PC-9 (cell line): ENCODE results near the gene NLGN1. TPM values are rescaled to one million over a fixed set of nuclear protein-coding genes. Genes with fewer than 3 reads are reported as not detected.
A peak's percentile ranks its signal among the peaks of the same experiment; 100 is the strongest.

Source experiments
- BruUV-seq: library from RNA; stranded (reverse); fragments of 400-500 nt; replicated peaks from 2 replicates; lab custom pipeline; 2021; lab: Mats Ljungman, UMichigan
- CTCF ChIA-PET: fragments of 300-600 bp; sonication (Branson Sonifier 250); formaldehyde crosslinking; loops from one replicate; lab custom pipeline; 2022; ENCODE audit warnings: antibody characterized with exemption; lab: Charles Lee
- POLR2A ChIA-PET: fragments of 300-600 bp; sonication (Branson Sonifier 250); formaldehyde crosslinking; loops from one replicate; lab custom pipeline; 2022; ENCODE audit warnings: antibody characterized with exemption; ENCODE audit not compliant: unreplicated experiment; lab: Charles Lee
- DNase-seq, 2 experiments: peaks; one replicate each; pipeline versions ENCODE4 v3.0.0 to v3.0.0-alpha.2; 2015 to 2022; ENCODE audit warnings: mixed read lengths in 1 of 2
- H2AFZ ChIP-seq: fragments of 200-600 bp; sonication (generic); 2 replicates; pipeline ENCODE4 v1.8.1; 2017; ENCODE audit warnings: antibody characterized with exemption
- H3F3A ChIP-seq: fragments of 200-600 bp; sonication (generic); 2 replicates; pipeline ENCODE4 v1.8.1; 2017; ENCODE audit warnings: antibody characterized with exemption, mild to moderate bottlenecking, low read depth; ENCODE audit not compliant: insufficient read depth
- H3K27ac ChIP-seq: fragments of 200-600 bp; sonication (generic); 2 replicates; pipeline ENCODE4 v1.6.1; 2016; ENCODE audit warnings: mixed run types
- H3K27me3 ChIP-seq: fragments of 200-600 bp; sonication (generic); 2 replicates; pipeline ENCODE4 v1.6.1; 2016; ENCODE audit warnings: low read depth, mixed run types; ENCODE audit not compliant: insufficient read depth
- H3K36me3 ChIP-seq: fragments of 200-600 bp; sonication (generic); 2 replicates; pipeline ENCODE4 v1.6.1; 2016; ENCODE audit warnings: low read depth, mixed run types
- H3K4me1 ChIP-seq: fragments of 200-600 bp; sonication (generic); replicated peaks from 2 replicates; pipeline ENCODE4 v1.6.1; 2016; ENCODE audit warnings: mixed run types; ENCODE audit not compliant: insufficient read depth
- H3K4me2 ChIP-seq: fragments of 200-600 bp; sonication (generic); 2 replicates; pipeline ENCODE4 v1.6.1; 2017; ENCODE audit warnings: mixed run types
- H3K4me3 ChIP-seq: fragments of 200-600 bp; sonication (generic); 2 replicates; pipeline ENCODE4 v1.6.1; 2016; ENCODE audit warnings: mixed run types
- H3K79me2 ChIP-seq: fragments of 200-600 bp; sonication (generic); 2 replicates; pipeline ENCODE4 v1.6.1; 2017; ENCODE audit warnings: low read depth, mixed run types
- H3K9me2 ChIP-seq: fragments of 200-600 bp; sonication (generic); 2 replicates; pipeline ENCODE4 v1.8.1; 2017; ENCODE audit warnings: mild to moderate bottlenecking; ENCODE audit not compliant: insufficient read depth
- H3K9me3 ChIP-seq: fragments of 200-600 bp; sonication (generic); 2 replicates; pipeline ENCODE4 v1.8.1; 2016; ENCODE audit warnings: low read depth; ENCODE audit not compliant: insufficient read depth
- H4K20me1 ChIP-seq: fragments of 200-600 bp; sonication (generic); 2 replicates; pipeline ENCODE4 v1.8.1; 2017; ENCODE audit not compliant: insufficient read depth
- EZH2 ChIP-seq: fragments of 200-600 bp; sonication (generic); IDR thresholded peaks from 2 replicates; pipeline ENCODE4 v1.8.0; 2017; ENCODE audit warnings: antibody characterized with exemption, low read depth
- intact Hi-C: fragments of 100-400 bp; cut with micrococcal nuclease; formaldehyde crosslinking; loops from one replicate; pipeline ENCODE4 v1.10.0; 2022; ENCODE audit not compliant: unreplicated experiment
- total RNA-seq: library from RNA; stranded (reverse); gene quantifications from 2 replicates; pipeline ENCODE4 v1.2.3, GENCODE V29; 2021
- TF ChIP-seq, protein P1 (sequence below): fragments of 200-600 bp; sonication (generic); conservative IDR thresholded peaks from 2 replicates; pipeline ENCODE4 v1.6.1; 2017; ENCODE audit warnings: mixed run types, antibody characterized with exemption, mild to moderate bottlenecking, moderate library complexity

NLGN1 gene
- total RNA-seq, 1 experiment from 2014 or later, result 1.4 TPM

DNA sequence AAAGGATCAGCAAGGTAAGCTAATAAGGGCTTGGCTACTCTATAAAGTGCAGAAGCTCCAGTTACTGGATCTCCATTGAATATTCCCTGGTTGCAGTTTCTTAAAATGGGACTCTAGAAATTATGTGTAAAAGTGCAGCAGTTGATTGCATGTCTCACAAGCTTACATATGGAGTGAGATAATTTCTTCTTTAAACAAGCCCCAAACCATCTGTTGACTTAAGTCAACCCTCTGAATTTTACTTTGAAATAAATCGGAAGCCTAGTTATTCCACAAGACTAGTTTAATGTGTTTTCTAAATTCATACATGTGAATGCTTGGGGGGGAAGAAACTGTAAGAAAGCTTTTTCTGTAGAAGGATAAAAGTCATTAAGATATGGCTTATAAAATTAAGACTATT, 664.2 kb downstream of the NLGN1 start:
- ChIA-PET CTCF (no interaction called here), POLR2A (no interaction called here)
- Histone ChIP-seq H3K27me3 (no peaks in the 10 kb centered on the region), H3K9me3 (0 out of 2 replicates have a peak, but pooled peaks cover 6% of the 10 kb centered on the region), H3K36me3 (no peaks in the 10 kb centered on the region), H3F3A (no peaks in the 10 kb centered on the region), H3K9me2 (0 out of 2 replicates have a peak, but pooled peaks cover 4% of the 10 kb centered on the region), H2AFZ (no peak overlapping the region), H3K4me1 (no peaks in the 10 kb centered on the region), H3K4me2 (no peak overlapping the region), H3K4me3 (no peak overlapping the region), H4K20me1 (no peaks in the 10 kb centered on the region), H3K27ac (no peak overlapping the region), H3K79me2 (no peaks in the 10 kb centered on the region)
- no peak for TF ChIP-seq EZH2
- BruUV-seq, result no TSS peak
- intact Hi-C loops, result no loop called here
- no peak for DNase-seq

DNA sequence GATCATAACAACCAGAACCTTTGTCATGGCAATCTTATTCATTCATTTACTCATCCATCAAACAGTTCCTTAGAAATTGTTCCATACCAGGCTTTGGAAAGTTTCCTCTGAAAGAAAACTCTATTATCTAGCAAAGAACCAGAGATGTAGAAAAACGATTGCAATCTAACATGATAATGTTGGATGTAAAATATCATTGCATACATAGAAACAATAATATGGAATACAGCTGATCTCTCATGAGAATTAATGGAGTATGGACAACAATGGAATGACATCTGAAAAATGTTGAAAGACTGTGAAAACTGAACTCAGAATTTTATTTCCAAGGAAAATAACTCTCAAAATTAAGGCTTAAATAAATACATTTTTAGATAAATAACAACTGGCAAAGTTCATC, 665.4 kb downstream of the NLGN1 start:
- Histone ChIP-seq H3F3A (no peaks in the 10 kb centered on the region), H3K9me3 (0 out of 2 replicates have a peak, but pooled peaks cover 6% of the 10 kb centered on the region), H3K4me2 (no peak overlapping the region), H3K27me3 (no peaks in the 10 kb centered on the region), H3K27ac (no peak overlapping the region), H3K79me2 (no peaks in the 10 kb centered on the region), H4K20me1 (no peaks in the 10 kb centered on the region), H3K4me3 (no peak overlapping the region), H3K9me2 (0 out of 2 replicates have a peak, but pooled peaks cover 4% of the 10 kb centered on the region), H3K36me3 (no peaks in the 10 kb centered on the region), H2AFZ (no peak overlapping the region), H3K4me1 (no peaks in the 10 kb centered on the region)
- intact Hi-C loops, result no loop called here
- DNase-seq, result no peak
- no TSS peak for BruUV-seq
- CTCF ChIA-PET, result no interaction called here
- no peak for TF ChIP-seq EZH2
- TF ChIP-seq, protein P1, sequence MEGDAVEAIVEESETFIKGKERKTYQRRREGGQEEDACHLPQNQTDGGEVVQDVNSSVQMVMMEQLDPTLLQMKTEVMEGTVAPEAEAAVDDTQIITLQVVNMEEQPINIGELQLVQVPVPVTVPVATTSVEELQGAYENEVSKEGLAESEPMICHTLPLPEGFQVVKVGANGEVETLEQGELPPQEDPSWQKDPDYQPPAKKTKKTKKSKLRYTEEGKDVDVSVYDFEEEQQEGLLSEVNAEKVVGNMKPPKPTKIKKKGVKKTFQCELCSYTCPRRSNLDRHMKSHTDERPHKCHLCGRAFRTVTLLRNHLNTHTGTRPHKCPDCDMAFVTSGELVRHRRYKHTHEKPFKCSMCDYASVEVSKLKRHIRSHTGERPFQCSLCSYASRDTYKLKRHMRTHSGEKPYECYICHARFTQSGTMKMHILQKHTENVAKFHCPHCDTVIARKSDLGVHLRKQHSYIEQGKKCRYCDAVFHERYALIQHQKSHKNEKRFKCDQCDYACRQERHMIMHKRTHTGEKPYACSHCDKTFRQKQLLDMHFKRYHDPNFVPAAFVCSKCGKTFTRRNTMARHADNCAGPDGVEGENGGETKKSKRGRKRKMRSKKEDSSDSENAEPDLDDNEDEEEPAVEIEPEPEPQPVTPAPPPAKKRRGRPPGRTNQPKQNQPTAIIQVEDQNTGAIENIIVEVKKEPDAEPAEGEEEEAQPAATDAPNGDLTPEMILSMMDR, result no peak
- POLR2A ChIA-PET, result interaction anchor here (0.5 kb wide), 1 partner anchor 96 kb away, joined by 4 read pairs; no protein-coding TSS in a partner anchor

DNA sequence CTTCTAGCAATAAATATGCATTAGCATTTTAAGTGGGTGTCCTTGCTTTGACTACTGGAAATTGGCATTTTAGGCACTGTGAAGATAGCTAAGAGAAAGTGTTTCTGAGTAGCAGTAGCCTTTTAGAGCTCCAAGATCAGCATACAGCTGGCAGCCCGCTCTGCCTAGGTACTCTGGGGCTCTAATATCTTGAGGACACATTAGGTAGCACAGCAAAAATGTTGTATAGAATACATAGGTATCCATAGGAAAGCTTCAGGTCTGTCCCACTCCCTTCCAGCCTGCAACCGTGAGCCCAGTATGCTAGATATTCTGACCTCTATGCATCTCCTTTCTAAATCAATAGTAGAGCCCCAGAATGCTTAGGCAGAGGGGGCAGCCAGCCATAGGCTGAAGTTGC, 670.5 kb downstream of the NLGN1 start:
- no peak overlapping the region for H3K4me3 ChIP-seq
- H2AFZ ChIP-seq, result no peak overlapping the region
- H3K79me2 ChIP-seq, result no peaks in the 10 kb centered on the region
- no peaks in the 10 kb centered on the region for H3F3A ChIP-seq
- intact Hi-C loops, result no loop called here
- no peaks in the 10 kb centered on the region for H3K36me3 ChIP-seq
- no peaks in the 10 kb centered on the region for H3K27me3 ChIP-seq
- no peak for DNase-seq
- 0 out of 2 replicates have a peak, but pooled peaks cover 6% of the 10 kb centered on the region for H3K4me1 ChIP-seq
- CTCF ChIA-PET, result no interaction called here
- no peak overlapping the region for H3K4me2 ChIP-seq
- peaks cover 3% of the 10 kb centered on the region; the same call in 1 of the 2 replicates for H3K9me3 ChIP-seq
- BruUV-seq, result no TSS peak
- H3K9me2 ChIP-seq, result no peaks in the 10 kb centered on the region
- no peaks in the 10 kb centered on the region for H4K20me1 ChIP-seq
- H3K27ac ChIP-seq, result no peak overlapping the region
- POLR2A ChIA-PET, result no interaction called here
- TF ChIP-seq, protein P1, result no peak
- TF ChIP-seq EZH2, result no peak

DNA sequence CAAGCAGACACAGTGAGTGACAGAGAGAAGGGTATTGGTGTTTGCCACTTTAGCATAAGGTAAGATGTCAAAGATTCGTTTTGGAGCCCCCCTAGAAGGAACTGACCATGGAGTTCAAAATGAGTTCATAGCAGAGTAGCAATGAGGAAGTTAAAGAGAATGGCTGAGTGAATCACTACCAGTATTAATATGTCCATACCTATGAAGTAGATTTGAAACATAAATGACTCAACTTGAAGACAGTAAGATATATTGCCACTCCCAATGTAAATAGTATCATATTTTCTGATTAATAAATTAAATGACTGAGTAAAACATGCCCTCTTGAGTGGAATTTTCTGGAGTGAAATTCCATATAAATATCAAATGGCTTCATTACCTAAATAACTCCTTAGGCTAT, 675.1 kb downstream of the NLGN1 start:
- Histone ChIP-seq H3F3A (no peaks in the 10 kb centered on the region), H3K79me2 (no peaks in the 10 kb centered on the region), H4K20me1 (no peaks in the 10 kb centered on the region), H3K4me3 (no peak overlapping the region), H3K27ac (no peak overlapping the region), H3K4me1 (0 out of 2 replicates have a peak, but pooled peaks cover 6% of the 10 kb centered on the region), H3K36me3 (no peaks in the 10 kb centered on the region), H2AFZ (peak overlapping the region; percentile 53), H3K9me2 (no peaks in the 10 kb centered on the region), H3K9me3 (no peaks in the 10 kb centered on the region; the same call in 1 of the 2 replicates), H3K27me3 (no peaks in the 10 kb centered on the region), H3K4me2 (0 out of 2 replicates have a peak overlapping the region, but pooled peaks have one; percentile 20)
- no TSS peak for BruUV-seq
- ChIA-PET CTCF (no interaction called here), POLR2A (no interaction called here)
- DNase-seq, result no peak
- intact Hi-C loops, result no loop called here
- TF ChIP-seq EZH2, result no peak
- TF ChIP-seq, protein P1, result no peak
